GM12892 (cell line): ENCODE results near the gene TP53INP2. TPM values are rescaled to one million over a fixed set of nuclear protein-coding genes. Genes with fewer than 3 reads are reported as not detected.
"Not testable (repeated sequence)": the region's sequence is repeated elsewhere in the genome, so short reads cannot be mapped to it uniquely, and the experiment has no call there.

Experiments
- DNase-seq: peaks from one replicate; pipeline ENCODE4 v3.0.0; 2011; ENCODE audit not compliant: insufficient read length
- FAIRE-seq: peaks from 2 replicates; lab custom pipeline; 2011; peaks lifted over from hg19 to GRCh38; lab: Jason Lieb, UNC
- POLR2A ChIP-seq: IDR thresholded peaks from 2 replicates; pipeline ENCODE4 v1.6.1; 2011; ENCODE audit warnings: low read depth, low read length, control low read depth
- POLR2AphosphoS5 ChIP-seq: IDR thresholded peaks from 2 replicates; pipeline ENCODE4 v1.6.1; 2011; ENCODE audit warnings: low read depth, low read length, control low read depth
- TAF1 ChIP-seq: IDR thresholded peaks from 2 replicates; pipeline ENCODE4 v1.6.1; 2011; ENCODE audit warnings: low read depth, mild to moderate bottlenecking, control low read depth, low read length, borderline replicate concordance
- polyA plus RNA-seq: library from polyadenylated mRNA; unstranded; fragments of >200 nt; gene quantifications from one replicate; pipeline ENCODE4 v1.2.1, GENCODE V29; 2012; ENCODE audit warnings: missing spikeins, inconsistent platforms; ENCODE audit not compliant: missing spikeins

Gene TP53INP2, protein sequence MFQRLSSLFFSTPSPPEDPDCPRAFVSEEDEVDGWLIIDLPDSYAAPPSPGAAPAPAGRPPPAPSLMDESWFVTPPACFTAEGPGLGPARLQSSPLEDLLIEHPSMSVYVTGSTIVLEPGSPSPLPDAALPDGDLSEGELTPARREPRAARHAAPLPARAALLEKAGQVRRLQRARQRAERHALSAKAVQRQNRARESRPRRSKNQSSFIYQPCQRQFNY
- 2.7 TPM for polyA plus RNA-seq

DNA sequence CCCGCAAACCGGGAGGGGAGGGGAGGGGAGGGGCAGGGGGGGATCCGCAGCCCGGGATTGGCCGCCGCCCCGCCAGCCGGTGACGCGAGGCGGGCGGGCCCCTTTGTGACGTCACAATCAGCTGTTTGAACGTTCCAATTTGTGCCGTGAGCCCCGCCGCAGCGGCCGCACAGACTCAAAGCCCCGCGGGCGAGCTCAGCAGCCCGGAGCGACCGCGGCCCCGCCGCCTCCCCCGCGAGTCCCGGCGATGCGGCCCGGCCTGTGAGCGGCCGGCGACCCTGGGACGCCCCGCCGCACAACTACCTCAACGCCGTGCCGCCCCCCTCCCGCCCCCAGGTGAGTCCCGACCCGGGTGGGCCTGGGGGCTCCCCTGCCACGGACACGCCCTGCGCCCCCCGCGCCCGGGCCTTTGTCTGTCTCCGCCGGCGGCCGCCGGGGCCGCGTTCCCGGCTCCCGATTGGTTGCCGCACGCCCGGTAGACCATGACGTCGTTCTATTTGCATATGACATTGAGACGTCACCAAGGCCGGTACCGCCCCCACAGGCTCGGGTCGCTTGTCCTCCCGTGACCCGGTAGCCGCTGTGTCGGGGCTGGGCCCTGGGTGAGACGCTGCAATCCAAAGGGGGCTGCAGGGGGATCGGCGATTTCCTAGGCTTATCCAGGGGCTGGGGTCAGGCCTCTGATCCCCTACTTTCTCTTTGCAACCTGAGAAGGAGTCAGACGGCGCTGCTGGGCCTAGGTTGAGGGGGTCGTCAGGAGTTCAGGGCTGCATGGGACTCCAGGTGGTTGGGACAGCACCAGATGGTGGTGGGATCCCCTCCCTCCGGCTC, at the start of gene TP53INP2:
Gene TP53INP2 (plus strand): TSS at position 168 of the 831 bp plus-strand sequence. CDS start 4,396 bp downstream, outside the sequence.
- TF ChIP-seq POLR2AphosphoS5: no peak
- TF ChIP-seq POLR2A: peak; percentile 40; the same call in 1 of the 2 replicates
- no peak for TF ChIP-seq TAF1
- DNase-seq: peak; percentile 75
- FAIRE-seq: peak; percentile 76

DNA sequence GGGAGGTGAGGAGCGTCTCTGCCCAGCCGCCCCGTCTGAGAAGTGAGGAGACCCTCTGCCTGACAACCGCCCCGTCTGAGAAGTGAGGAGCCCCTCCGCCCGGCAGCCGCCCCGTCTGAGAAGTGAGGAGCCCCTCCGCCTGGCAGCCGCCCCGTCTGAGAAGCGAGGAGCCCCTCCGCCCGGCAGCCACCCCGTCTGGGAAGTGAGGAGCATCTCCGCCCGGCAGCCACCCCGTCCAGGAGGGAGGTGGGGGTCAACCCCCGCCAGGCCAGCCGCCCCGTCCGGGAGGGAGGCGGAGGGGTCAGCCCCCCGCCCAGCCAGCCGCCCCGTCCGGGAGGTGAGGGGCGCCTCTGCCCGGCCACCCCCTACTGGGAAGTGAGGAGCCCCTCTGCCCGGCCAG, 45.5 kb upstream of the TP53INP2 start:
- not testable (repeated sequence) for DNase-seq, FAIRE-seq

DNA sequence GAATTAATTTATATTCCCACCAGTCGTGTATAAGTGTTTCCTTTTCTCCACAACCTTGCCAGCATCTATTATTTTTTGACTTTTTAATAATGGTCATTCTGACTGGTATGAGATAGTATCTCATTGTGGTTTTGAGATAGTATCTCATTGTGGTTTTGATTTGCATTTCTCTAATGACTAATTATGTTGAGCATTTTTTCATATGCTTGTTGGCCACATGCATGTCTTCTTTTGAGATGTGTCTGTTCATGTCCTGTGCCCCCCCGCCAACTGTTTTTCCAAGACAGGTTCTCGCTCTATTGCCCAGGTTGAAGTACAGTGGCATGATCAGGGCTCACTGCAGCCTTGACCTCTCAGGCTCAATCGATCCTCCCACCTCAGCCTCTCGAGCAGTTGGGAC, 42.3 kb upstream of the TP53INP2 start:
- DNase-seq, FAIRE-seq: not testable (repeated sequence)

DNA sequence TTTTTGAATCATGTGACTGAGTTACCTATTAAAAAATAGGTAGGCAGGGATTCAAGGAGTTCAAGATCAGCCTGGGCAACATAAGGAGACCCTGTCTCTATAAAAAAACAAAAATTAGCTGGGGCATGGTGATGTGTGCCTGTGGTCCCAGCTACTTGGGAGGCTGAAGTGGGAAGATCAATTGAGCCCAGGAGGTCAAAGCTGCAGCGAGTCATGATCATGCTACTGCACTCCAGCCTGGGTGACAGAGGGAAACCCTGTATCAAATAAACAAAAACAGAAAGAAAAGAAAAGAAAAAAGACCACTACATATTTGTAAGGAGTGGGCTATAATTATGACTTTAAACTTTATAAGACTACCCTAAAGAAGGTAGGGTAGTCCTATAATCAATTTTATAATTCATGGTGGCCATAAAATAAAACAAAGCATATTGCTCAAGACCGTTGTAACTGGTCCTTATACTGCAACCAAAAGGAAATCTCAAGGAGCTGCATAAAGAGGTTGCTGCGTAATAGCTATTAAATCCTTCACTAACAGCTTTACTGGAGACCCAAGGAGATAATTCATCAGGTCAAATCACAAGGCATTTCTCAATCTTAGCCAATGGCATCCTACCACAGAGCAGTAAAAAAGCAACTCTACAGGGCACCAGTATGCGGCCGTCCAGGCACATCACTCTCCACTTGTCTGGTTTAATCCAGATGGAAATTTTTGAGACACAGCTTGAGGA, 40.8 kb upstream of the TP53INP2 start:
- no peak for FAIRE-seq
- no peak for DNase-seq
- TF ChIP-seq POLR2AphosphoS5 (no peak), TAF1 (no peak), POLR2A (no peak)

DNA sequence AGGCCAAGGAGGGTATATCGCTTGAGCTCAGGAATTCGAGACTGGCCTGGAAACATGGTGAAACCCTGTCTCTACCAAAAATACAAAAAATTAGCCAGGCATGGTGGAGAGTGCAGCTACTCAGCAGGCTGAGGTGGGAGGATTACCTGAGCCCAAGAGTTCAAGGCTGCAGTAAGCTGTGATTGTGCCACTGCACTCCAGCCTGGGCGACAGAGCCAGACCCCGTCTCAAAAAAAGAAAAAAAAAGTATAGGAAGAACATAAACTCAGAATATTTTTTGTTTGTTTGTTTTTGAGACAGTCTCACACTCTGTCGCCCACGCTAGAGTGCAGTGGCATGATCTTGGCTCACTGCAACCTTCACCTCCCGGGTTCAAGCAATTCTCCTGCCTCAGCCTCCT, 39.4 kb upstream of the TP53INP2 start:
- DNase-seq, FAIRE-seq: not testable (repeated sequence)

DNA sequence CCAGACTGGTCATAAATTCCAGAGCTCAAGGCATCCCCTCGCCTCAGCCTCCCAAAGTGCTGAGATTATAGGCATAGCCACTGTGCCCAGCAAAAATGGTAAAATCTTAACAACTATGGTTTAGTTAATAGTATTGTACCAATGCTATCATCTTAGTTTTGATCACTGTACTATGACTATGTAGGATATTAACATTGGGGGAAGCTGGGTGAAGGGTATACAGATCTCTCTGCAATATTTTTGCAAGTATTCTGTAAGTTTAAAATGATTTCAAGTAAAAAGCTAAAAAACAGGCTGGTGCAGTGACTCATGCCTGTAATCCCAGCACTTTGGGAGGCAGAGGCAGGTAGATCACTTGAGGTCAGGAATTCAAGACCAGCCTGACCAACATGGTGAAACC, 35.0 kb upstream of the TP53INP2 start:
- no peak for DNase-seq
- no peak for TF ChIP-seq POLR2A
- TF ChIP-seq TAF1: no peak
- TF ChIP-seq POLR2AphosphoS5: no peak
- no peak for FAIRE-seq

DNA sequence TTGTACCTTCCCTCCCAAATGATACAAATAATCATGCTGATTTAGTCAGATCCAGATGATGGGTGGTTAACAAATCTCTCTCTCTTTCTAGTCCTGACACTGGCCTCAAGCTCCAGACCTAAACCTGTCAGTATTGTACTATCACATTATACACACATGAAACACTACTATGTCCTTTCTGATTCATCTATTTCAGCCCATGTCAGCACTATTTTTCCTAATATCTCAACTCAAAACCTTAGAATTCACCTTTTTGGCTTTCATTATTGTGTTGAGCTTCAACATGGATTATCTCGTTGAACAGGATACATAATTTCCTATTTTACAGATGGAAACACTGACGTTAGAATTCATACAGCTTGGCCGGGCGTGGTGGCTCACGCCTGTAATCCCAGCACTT, 30.7 kb upstream of the TP53INP2 start:
- no peak for DNase-seq
- no peak for FAIRE-seq
- no peak for TF ChIP-seq TAF1
- TF ChIP-seq POLR2A: no peak
- TF ChIP-seq POLR2AphosphoS5: no peak

DNA sequence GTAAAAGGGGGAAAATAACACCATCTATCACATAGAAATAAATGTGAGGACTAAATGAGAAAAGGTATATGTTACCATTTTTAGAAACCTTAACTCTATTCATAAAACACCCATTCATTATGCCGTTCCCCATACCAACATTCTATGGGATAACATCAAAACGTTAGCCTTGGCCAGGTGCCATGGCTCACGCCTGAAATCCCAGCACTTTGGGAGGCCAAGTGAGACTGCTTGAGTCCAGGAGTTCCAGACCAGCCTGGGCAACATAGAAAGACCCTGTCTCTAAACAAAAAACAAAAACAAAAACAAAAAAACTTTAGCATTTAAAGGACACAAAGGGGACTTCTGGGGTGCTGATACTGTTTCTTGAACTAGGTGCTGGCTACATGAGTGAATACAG, 28.6 kb upstream of the TP53INP2 start:
- no peak for FAIRE-seq
- no peak for DNase-seq
- TF ChIP-seq TAF1: no peak
- TF ChIP-seq POLR2A: no peak
- no peak for TF ChIP-seq POLR2AphosphoS5

DNA sequence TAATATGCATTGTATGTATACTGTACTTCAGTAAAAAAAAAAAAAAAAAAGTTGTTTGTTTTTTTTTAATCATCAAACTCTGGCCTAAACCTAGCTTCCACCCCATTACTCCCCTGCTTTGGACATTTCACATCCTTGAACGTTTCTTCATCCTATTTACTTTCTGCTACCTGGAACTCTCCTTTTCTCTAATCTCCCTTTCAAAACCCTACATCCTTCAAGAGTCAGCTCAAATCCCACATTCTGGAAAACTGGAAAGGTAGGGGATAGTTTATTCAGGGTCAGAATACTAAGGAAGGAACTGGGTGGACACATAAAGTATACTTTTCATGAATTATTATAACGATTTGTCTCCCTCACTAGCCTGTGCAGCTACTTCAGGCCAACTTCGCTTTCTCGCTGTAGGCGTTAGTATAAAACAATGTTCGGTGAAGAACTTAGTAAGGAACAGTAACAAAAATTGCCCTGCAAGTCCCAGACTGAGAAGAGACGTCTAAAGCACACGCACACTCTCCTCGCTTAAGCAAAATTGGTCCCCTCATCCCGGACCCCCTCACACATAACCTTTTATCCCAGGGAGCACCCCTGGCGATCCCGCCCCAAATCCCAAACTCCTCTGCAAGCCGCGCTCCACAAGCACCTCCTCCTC, 28.0 kb upstream of the TP53INP2 start:
- TF ChIP-seq POLR2A: no peak
- no peak for TF ChIP-seq TAF1
- no peak for TF ChIP-seq POLR2AphosphoS5
- DNase-seq (no peak), FAIRE-seq (no peak)

DNA sequence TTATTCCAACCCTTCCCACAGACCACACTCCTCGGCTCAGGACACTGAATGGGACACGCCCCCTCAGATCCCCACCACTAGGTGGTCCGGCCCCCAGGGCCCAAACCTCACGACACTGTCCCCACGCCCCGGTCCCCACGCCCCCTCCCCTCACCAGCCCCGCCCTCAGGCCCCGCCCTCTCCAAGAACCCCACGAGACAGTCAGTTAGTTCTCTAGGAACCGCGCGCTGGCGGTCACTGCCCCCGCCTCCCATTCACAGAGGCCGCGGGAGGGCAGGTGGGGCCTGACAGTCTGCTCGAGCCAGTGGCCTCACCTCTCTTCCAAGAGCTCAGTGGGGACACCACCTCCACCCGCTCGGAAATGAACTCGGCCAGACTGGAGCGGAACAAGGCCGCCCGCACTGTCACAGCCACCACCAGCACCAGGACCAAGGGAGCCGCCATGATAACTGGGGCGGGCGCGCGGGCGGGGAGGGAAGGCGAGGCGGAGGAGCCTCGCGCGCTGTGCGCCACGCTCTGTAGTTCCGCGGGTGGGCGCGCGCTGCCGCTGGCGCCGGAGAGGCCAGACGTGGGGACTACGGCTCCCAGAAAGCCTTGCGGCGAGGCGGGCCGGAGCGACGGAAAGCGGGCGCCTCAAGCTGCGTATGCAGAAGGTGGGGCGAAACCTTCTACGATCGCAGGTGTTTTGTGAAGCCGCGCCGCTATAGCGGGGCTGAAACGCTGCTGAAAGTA, 27.3 kb upstream of the TP53INP2 start, which contains the start of gene PIGU:
Gene PIGU (minus strand): TSS at position 451 of the 732 bp plus-strand sequence. CDS start 7 bp downstream, at position 444.
- FAIRE-seq: peak; percentile 99
- peak; percentile 91 for DNase-seq

More for the DNA sequence above, 27.3 kb upstream of the TP53INP2 start, which contains the start of gene PIGU:
- peak; percentile 73 for TF ChIP-seq TAF1
- peak; percentile 86 for TF ChIP-seq POLR2AphosphoS5
- peak; percentile 85 for TF ChIP-seq POLR2A
